GM18505 (cell line): ENCODE data around the gene B4GALT7.

ENCODE experiments used
- ATAC-seq: cut with Tn5 transposase; IDR thresholded peaks from one replicate; pipeline ENCODE4 v1.9.1; 2021; ENCODE audit not compliant: unreplicated experiment
- POLR2A ChIP-seq: IDR thresholded peaks from 4 replicates; pipeline ENCODE4 v1.6.1; 2011; ENCODE audit warnings: borderline replicate concordance; ENCODE audit not compliant: insufficient read depth, insufficient read length; ENCODE audit errors: extremely low read depth

The B4GALT7 gene

DNA sequence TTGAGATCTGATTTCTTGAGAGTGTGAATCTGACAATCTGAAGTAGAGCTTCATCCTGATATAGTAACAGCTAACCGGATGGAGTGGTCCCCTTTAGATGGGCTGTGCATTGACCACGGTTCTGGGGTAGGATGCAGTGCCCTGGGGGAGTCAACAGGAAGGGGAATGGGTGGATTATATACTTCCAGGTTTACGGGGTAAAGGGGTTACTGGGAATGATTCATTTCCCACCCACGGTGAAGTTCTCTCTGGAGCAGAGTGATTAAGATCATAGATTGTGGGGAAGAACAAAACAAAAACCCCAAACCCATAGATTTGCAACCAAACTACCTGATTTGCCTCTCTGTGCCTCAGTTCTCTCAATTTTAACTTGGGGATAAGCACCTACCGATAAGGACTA lies 1.5 kb upstream of the B4GALT7 start:
- no peak for ATAC-seq
- no peak for TF ChIP-seq POLR2A

DNA sequence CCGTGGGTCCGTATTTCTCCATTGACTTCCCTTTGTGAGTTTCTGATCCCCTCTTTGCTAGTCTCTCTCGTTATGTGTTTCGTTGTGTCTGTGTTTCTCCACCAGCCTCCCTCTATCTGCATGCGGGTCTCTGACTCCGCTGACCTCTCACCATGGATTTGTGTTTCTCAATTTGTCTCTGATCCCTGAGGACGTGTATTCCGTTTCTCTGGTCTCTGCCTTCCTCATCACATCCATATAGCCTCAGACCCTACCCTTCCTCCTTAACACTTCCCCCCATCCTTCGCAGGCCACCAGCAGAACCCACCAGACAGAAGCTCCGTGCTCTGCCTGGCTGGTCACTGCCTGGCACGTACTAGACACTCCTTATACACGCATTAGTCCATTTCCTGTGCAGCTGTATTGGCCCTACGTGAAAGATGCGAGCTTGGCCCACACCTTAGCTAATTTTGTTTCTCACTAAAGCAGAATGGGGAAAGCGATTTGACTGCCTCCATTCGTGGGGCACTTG lies 631 bp downstream of the B4GALT7 start:
- no peak for ATAC-seq
- no peak for TF ChIP-seq POLR2A

DNA sequence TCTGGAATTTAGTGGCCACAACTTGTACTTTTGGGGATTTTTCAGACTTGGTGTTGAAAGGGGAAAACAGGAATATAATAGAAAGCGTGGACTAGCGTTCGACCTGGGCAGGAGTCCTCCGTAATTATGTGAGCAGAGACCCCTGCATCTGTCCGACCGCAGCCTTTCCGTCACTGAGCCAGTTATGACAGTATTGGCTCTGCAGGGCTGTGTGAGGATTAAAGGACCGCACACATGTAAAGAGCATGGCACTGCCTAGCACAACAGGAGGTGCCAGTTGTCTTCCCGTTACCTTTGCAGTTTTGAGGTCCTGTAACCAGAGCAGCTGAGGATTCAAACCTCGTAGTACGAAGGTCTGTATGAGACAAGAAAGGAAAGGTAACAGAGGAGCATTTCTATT lies 1.2 kb downstream of the B4GALT7 start:
- no peak for TF ChIP-seq POLR2A
- no peak for ATAC-seq

DNA sequence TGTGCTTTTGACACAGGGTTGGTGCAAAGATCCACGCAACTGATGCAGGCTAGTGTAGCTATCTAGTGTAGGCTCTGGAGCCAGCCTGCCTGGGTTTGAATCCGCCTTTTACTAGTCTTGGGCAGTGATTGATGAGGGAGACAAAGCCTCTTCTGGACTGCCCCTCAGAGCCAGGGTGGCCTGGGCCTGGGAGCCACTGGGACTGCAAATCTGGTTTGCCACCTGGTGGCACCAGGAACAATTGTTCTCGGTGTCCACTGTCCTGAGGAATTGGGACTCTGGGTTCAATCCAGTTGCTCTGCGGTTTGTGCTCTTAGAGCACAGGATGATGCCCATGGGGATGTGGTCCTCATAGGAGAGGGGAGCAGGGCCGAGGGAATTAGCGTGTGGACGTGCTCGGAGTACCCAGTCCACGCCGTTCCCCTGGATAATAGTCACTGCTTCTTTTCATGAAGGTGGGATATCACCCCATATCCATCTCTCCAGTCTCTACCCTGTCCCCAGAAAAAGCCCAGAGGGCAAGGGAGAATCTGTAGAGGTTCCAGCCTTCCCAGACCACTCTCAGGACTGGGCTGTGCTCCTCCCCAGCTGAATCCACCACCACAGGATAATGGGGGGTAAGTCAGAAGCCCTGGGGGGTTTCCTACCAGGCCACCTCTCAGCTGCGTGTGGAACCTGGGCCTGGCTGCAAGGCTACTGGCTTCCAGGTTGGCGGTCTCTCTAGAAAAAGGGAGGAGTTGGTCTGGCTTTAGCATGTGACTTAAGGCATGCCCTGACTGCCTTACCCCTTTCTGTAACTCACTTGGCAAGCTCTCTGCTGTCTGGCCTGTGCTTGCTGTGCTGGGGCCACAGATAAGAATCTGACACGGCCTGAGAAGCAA lies 1.9 kb downstream of the B4GALT7 start:
- TF ChIP-seq POLR2A = no peak
- ATAC-seq = no peak

DNA sequence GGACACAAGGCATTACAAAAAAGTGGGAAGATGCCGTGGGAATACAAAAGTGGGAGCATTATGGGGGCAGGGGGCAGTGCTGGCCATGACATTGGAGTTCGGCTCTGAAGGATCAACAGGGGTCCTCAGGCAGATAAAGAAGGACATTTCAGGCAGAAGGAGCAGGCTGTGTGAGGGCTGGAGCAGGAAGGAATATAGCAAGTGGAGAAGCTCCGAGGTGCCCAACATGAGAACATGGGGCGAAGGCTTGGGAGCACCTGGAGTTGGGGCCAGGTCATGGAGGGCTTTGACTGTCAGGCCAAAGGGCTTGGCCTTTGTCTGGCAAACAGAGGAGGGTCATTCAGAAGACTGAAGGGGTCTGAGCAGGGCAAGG lies 2.5 kb downstream of the B4GALT7 start:
- no peak for TF ChIP-seq POLR2A
- ATAC-seq = no peak

DNA sequence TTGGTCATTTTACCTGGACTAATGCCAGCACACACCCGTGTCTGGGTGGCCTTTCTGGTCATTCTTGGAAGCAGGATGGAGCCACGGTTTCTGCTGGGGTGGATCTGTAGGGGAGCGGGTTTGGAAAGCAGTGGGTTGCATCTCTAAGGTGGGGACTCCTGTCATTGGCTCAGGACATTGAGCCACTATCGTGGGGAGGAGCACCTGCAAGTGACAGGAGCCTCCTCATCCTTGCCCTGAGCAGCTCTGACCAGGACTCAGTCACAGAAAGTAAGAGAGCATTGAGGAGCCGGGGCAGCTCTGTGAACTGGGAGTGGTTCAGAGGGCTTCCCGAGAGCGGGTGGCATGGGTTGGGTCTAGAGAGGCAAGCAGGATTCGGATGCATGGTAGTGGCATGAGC lies 3.7 kb downstream of the B4GALT7 start:
- no peak for ATAC-seq

DNA sequence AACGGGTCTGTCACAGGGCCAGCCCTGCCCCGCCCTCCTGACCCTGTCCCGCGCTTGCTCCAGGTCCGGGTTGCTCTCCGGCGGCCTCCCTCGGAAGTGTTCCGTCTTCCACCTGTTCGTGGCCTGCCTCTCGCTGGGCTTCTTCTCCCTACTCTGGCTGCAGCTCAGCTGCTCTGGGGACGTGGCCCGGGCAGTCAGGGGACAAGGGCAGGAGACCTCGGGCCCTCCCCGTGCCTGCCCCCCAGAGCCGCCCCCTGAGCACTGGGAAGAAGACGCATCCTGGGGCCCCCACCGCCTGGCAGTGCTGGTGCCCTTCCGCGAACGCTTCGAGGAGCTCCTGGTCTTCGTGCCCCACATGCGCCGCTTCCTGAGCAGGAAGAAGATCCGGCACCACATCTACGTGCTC lies 4.2 kb downstream of the B4GALT7 start:
- TF ChIP-seq POLR2A = no peak
- ATAC-seq = no peak

More for the DNA sequence above, 3.7 kb downstream of the B4GALT7 start:
- no peak for TF ChIP-seq POLR2A

DNA sequence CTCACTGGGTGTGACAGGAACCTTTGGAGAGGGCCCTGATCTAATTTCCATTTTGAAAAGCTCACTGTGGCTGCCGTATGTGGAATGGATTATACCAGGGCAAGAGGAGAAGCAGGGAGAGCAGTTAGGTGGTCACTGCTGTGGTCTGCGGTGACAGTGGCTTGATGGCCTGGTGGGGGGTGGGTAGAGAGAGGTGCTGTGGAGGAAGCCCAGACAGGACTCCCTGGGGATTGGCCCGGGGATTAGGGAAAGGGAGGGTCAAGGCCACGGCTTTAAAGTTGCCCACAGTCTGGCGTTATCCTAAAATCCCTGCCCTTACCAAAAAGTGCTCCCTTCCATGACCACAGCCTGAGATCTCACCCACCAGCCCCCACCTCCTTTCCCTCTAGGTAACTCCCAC lies 4.7 kb downstream of the B4GALT7 start:
- no peak for TF ChIP-seq POLR2A
- ATAC-seq = no peak

DNA sequence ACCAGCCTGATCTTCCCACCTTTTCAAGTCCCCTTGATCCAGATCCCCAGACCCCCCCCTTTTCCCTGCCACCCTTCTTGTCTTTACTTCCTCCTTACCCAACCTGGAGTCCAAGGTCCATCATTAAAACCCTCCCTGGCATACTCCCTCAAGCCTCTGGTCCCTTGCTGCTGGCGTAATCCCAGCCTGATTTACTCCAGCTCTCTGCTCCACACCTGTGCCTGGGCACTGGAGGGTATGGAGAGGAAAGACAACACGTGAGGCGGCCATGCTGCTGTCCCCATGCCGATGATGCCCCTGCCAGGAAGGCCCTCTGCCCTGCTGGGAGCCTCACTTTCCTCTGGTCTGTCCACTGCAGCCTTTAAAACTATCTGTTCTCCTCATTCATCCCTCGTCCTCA lies 5.1 kb downstream of the B4GALT7 start:
- ATAC-seq = no peak
- no peak for TF ChIP-seq POLR2A

DNA sequence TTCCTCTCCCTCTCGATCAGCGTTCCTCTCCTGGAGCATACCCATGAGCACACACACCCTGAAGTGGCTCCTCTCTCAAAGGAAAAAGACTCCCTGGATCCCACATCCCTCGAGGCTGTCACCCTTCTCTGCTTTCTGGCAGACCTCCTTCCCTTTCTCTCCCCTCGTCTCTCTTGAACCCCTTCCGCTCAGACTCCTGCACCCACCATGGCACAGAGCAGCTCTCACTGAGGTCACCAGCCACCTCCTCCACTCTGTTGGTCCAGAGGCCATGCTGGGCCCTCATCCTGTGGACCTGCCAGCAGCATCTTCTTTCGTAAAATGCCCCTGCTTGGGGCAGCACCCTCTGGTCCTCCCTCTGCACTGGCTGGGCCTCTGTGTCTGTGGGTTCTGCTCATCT lies 5.7 kb downstream of the B4GALT7 start:
- ATAC-seq = no peak
- TF ChIP-seq POLR2A = no peak

DNA sequence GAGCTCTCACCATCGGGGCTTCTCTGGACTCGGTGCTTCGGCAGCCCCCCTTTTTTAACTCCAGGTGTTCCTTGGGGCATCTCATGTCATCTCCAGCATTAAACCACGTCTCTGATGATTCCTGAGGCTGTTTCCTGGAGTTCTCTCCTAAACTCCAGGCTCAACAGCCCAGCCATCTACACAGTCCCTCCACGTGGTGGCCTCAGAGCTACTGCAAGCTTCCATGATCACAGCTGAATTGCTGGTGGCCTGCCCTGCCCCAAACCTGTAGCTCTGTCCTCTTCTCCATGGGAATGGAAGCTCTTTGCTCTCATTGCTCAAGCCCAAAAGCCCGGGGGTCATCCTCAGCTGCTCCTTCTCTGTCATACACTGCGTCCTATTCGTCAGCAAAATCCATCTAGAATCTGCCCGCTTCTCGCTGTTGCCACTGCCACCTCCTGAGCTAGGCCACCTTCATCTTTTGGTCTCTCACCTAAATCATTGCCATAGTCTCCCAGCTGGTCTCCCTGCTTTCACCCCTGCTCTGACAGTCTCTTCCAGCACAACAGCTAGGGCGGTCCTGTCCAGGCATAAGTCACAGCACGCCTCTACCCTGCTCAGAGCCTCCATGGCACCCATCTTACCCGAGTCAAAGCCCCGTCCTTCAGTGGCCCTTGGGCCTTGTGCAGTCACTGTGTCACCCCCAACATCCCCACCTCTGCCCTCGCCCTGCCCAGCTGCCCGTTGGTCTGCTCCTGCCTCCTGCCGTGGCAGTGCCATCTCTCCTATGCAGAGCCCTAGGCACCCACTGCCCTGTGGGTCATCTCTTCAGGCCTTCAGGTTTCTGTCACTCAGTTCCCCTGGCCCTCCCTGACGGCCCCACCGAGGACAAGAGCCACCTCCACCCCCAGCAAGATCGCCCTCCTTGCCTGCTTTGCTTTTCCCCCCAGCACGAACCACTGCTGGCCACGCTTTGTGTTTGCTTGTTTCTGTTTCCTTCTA lies 6.4 kb downstream of the B4GALT7 start:
- no peak for TF ChIP-seq POLR2A
- ATAC-seq = no peak

DNA sequence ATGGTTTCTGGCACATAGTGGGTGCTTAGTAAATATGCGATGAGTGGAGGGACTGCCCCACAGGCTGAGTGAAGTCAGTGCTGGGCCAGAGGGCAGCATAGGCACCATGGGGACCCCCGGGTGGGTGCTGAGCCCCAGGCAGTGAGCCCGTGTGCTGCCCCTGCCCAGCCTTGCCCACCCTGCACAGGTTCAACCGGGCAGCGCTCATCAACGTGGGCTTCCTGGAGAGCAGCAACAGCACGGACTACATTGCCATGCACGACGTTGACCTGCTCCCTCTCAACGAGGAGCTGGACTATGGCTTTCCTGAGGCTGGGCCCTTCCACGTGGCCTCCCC lies 7.2 kb downstream of the B4GALT7 start:
- ATAC-seq = no peak
- TF ChIP-seq POLR2A = peak; percentile 11

DNA sequence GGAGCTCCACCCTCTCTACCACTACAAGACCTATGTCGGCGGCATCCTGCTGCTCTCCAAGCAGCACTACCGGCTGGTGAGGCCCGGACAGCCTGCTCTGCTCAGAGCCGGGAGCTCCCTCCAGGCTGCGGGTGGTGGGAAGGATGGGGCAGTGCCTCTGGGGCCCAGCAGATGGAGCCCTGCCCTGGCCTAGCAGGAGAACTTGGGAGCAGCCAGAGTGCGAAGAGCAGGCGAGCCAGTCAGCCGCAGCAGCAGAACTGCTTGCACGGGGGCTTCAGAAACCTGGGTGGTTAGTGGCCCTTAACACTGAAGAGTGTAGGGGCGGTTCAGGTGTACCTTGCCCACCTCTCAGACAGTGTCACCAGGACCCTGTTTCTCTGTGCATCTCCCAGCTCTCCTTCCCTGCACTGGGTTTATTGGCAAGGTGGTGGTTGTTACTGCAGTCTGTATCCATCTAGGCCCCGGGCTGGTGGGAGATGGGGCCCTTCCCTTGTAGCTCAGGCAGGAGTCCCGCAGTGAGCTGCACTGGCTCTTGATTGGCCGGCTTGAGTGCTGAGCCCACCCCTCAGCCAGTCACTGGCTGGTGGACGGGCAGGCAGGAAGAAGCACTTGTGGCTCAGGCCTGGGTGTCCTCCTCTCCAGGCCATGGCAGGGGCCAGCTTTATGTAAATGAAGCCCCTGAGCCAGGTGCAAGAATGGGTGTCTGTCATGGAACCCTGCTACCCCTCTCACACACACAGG lies 7.7 kb downstream of the B4GALT7 start:
- TF ChIP-seq POLR2A = peak; percentile 8
- ATAC-seq = no peak

DNA sequence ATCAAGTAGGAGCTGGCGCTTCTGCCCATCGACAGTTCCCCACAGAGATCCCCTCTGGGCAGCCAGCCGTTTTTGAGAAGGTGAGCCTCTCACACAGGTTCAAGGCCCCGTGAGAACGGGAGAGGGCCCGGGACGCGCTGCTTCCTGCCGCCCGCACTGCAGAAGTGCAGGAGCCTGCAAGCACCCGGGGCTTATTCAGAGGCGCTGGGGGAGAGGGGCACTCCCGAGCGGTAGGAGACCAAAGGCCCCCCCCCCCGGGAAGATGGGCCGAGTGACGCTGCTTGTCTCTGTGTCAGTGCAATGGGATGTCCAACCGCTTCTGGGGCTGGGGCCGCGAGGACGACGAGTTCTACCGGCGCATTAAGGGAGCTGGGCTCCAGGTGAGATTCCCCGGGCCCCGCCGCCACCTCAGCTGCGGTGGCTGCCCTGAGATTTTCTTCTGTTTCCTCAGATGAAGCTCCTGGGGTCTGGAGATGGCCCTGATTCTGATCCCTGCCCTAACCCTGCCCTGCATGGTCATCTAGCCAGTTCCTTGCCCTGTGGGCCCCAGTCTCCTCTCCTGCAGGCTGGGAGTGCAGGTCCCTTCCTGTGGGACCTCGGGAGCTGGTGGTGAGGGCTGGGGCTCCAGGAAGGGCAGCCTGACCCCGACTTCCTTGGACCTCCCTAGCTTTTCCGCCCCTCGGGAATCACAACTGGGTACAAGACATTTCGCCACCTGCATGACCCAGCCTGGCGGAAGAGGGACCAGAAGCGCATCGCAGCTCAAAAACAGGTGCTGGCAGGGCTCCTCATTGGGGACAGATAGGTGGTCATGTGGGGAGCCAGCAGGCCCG lies 8.5 kb downstream of the B4GALT7 start:
- no peak for TF ChIP-seq POLR2A
- ATAC-seq = no peak
